Smooth muscle cell (in vitro differentiated cells): ENCODE data around the gene SUPV3L1. TPM values are rescaled to one million over a fixed set of nuclear protein-coding genes. Genes with fewer than 3 reads are reported as not detected.

Experiments used
- DNase-seq: peaks from one replicate; lab custom pipeline; 2025; ENCODE audit not compliant: unreplicated experiment; lab: John Stamatoyannopoulos, UW
- H2AFZ ChIP-seq: fragments of 200-600 bp; sonication (generic); 2 replicates; pipeline ENCODE4 v1.6.0; 2016; ENCODE audit warnings: antibody characterized with exemption, low read depth, mild to moderate bottlenecking
- H3F3A ChIP-seq: fragments of 200-600 bp; sonication (generic); 2 replicates; pipeline ENCODE4 v1.6.0; 2017; ENCODE audit warnings: antibody characterized with exemption, low read depth
- H3K27ac ChIP-seq: fragments of 200-600 bp; sonication (generic); 2 replicates; pipeline ENCODE4 v1.5.1; 2016; ENCODE audit warnings: low read depth, mild to moderate bottlenecking
- H3K27me3 ChIP-seq: fragments of 200-600 bp; sonication (generic); 2 replicates; pipeline ENCODE4 v1.6.1; 2016; ENCODE audit warnings: low read depth, mild to moderate bottlenecking
- H3K36me3 ChIP-seq: fragments of 200-600 bp; sonication (generic); 2 replicates; pipeline ENCODE4 v1.5.1; 2016; ENCODE audit warnings: low read depth
- H3K4me1 ChIP-seq: fragments of 200-600 bp; sonication (generic); 2 replicates; pipeline ENCODE4 v1.5.1; 2016; ENCODE audit warnings: low read depth
- H3K4me2 ChIP-seq: fragments of 200-600 bp; sonication (generic); 2 replicates; pipeline ENCODE4 v1.6.0; 2016; ENCODE audit warnings: mild to moderate bottlenecking
- H3K4me3 ChIP-seq: fragments of 200-600 bp; sonication (generic); 2 replicates; pipeline ENCODE4 v1.5.1; 2016; ENCODE audit warnings: mild to moderate bottlenecking
- H3K79me2 ChIP-seq: fragments of 200-600 bp; sonication (generic); 2 replicates; pipeline ENCODE4 v1.6.0; 2016; ENCODE audit warnings: low read depth, mild to moderate bottlenecking
- H3K9ac ChIP-seq: fragments of 200-600 bp; sonication (generic); 2 replicates; pipeline ENCODE4 v1.6.0; 2016; ENCODE audit warnings: low read depth
- H3K9me3 ChIP-seq: fragments of 200-600 bp; sonication (generic); replicated peaks from 2 replicates; pipeline ENCODE4 v1.5.1; 2016; ENCODE audit warnings: low read depth
- H4K20me1 ChIP-seq: fragments of 200-600 bp; sonication (generic); 2 replicates; pipeline ENCODE4 v1.6.0; 2016; ENCODE audit warnings: low read depth
- CTCF ChIP-seq: fragments of 200-600 bp; sonication (generic); IDR thresholded peaks from 2 replicates; pipeline ENCODE4 v1.5.1; 2017; ENCODE audit warnings: borderline replicate concordance, mild to moderate bottlenecking, antibody characterized with exemption; ENCODE audit not compliant: insufficient read depth, poor library complexity, severe bottlenecking
- WGBS: methylation state at CpG from one replicate; pipeline ENCODE4 v1.1.7; 2016; ENCODE audit warnings: low lambda C conversion rate; 5-methylcytosine and 5-hydroxymethylcytosine counted together
- polyA plus RNA-seq: library from polyadenylated mRNA; unstranded; fragments of >200 nt; fragmentation: Nextera tagmentation; extraction: Ambion mirVana; gene quantifications from 2 replicates; pipeline ENCODE4 v1.2.1, GENCODE V29; 2016
- total RNA-seq: library from RNA; depleted of rRNA; stranded (reverse); fragments of >200 nt; gene quantifications from 2 replicates; pipeline ENCODE4 v1.2.3, GENCODE V29; 2014

SUPV3L1 gene
- total and polyA plus RNA-seq, 2 experiments from 2014 or later: 21.0 to 32.6 TPM

GRCh38 chr10:69224862-69225657 is 45.0 kb downstream of the SUPV3L1 start:
- TF ChIP-seq CTCF: no peak
- Histone ChIP-seq H3F3A (no peaks in the 10 kb centered on the region), H2AFZ (no peak overlapping the region), H3K9me3 (no peaks in the 10 kb centered on the region), H3K27ac (no peak overlapping the region), H3K36me3 (no peaks in the 10 kb centered on the region), H3K27me3 (no peaks in the 10 kb centered on the region), H3K9ac (no peak overlapping the region), H3K79me2 (no peaks in the 10 kb centered on the region), H4K20me1 (no peaks in the 10 kb centered on the region), H3K4me3 (no peak overlapping the region), H3K4me2 (no peak overlapping the region), H3K4me1 (no peaks in the 10 kb centered on the region)
- no peak for DNase-seq
- 62% methylated on average over 10 of the region's 10 CpGs for WGBS

- H3K36me3 ChIP-seq: no peaks in the 10 kb centered on the region
- H3K9me3 ChIP-seq: no peaks in the 10 kb centered on the region
- no peaks in the 10 kb centered on the region for H3K79me2 ChIP-seq
- H3F3A ChIP-seq: no peaks in the 10 kb centered on the region
- no peaks in the 10 kb centered on the region for H3K4me1 ChIP-seq
- H3K4me3 ChIP-seq: no peak overlapping the region
- H3K27me3 ChIP-seq: no peaks in the 10 kb centered on the region
- H4K20me1 ChIP-seq: no peaks in the 10 kb centered on the region
- H2AFZ ChIP-seq: no peak overlapping the region
- DNase-seq: no peak
- H3K27ac ChIP-seq: no peak overlapping the region
- 81% methylated on average over 10 of the region's 10 CpGs for WGBS
- no peak overlapping the region for H3K9ac ChIP-seq
- TF ChIP-seq CTCF: no peak
- no peak overlapping the region for H3K4me2 ChIP-seq
Measured at GRCh38 chr10:69225681-69226080, 45.6 kb downstream of the SUPV3L1 start.

- no peak for TF ChIP-seq CTCF
- H3K79me2 ChIP-seq: no peaks in the 10 kb centered on the region
- H3K36me3 ChIP-seq: no peaks in the 10 kb centered on the region
- WGBS: 87% methylated on average over 14 of the region's 14 CpGs
- no peak overlapping the region for H2AFZ ChIP-seq
- H3K27me3 ChIP-seq: no peaks in the 10 kb centered on the region
- H3F3A ChIP-seq: no peaks in the 10 kb centered on the region
- no peak overlapping the region for H3K27ac ChIP-seq
- H3K9me3 ChIP-seq: no peaks in the 10 kb centered on the region
- H3K4me2 ChIP-seq: no peak overlapping the region
- H3K4me1 ChIP-seq: no peaks in the 10 kb centered on the region
- no peaks in the 10 kb centered on the region for H4K20me1 ChIP-seq
- no peak for DNase-seq
- no peak overlapping the region for H3K9ac ChIP-seq
- H3K4me3 ChIP-seq: no peak overlapping the region
Measured at GRCh38 chr10:69226919-69227450, 47.0 kb downstream of the SUPV3L1 start.

GRCh38 chr10:69228151-69228550 is 48.1 kb downstream of the SUPV3L1 start:
- Histone ChIP-seq H3K27ac (no peak overlapping the region), H4K20me1 (no peaks in the 10 kb centered on the region), H3K4me2 (no peak overlapping the region), H3F3A (no peaks in the 10 kb centered on the region), H3K4me1 (peaks cover 9% of the 10 kb centered on the region), H3K27me3 (no peaks in the 10 kb centered on the region), H3K79me2 (no peaks in the 10 kb centered on the region), H3K9ac (no peak overlapping the region), H3K36me3 (no peaks in the 10 kb centered on the region), H3K4me3 (no peak overlapping the region), H3K9me3 (no peaks in the 10 kb centered on the region), H2AFZ (no peak overlapping the region)
- no peak for DNase-seq
- TF ChIP-seq CTCF: no peak
- 72% methylated on average over 2 of the region's 2 CpGs for WGBS
